Activated CD4-positive, alpha-beta T cell treated with anti-CD3 and anti-CD28 coated beads for 48 hours (primary cell): ENCODE measurements around the gene NOTCH1.

Source experiments
- DNase-seq: peaks from one replicate; pipeline ENCODE4 v3.0.0-alpha.2; 2020

Gene NOTCH1

GRCh38 chr9:136513191-136513590 is 32.7 kb downstream of the NOTCH1 start:
- no peak for DNase-seq

GRCh38 chr9:136512651-136513071 is 33.2 kb downstream of the NOTCH1 start:
- DNase-seq: peak; percentile 52

- DNase-seq: no peak
Measured at GRCh38 chr9:136511670-136512592, 33.9 kb downstream of the NOTCH1 start.

DNA sequence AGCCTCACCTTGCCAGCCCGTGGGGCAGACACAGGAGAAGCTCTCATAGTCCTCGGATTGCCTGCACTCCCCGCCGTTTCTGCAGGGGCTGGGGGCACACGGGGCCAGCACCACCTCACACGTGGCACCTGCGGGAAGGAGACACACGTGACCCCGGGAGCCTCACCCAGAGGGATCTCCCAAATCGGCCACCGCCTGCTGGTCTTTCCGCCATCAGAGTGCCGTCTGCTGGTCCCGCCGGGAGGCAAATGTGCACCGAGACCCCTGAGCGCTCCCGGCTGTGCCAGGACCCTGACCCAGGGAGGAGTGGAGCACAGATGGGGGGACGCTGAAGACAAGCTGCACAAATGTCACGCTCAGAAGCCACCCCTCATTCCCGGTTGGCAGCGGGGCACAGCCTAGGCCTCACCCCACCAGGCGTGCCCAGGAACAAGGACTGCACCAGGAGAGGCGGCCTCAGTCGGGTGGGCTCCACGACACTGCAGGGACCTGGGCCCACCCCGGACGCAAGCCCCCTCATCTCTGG is 34.6 kb downstream of the NOTCH1 start:
- DNase-seq: no peak

DNA sequence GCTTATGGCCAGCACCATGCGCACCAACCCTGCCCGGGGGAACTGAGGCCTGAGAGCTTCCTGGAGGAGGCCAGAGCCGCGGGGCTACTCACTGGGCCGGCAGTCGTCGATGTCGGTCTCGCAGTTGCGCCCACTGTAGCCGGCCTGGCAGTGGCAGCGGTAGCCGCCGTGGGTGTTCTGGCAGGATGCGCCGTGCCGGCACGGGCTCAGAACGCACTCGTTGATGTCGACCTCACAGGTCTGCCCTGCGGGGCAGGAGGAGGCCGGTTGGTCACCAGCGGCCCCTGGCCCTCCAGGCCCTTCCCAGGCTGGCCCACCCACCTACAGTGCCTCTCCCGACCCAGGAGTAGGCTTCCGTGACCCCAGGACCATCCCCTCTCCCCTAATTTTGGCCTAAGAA is 35.3 kb downstream of the NOTCH1 start:
- DNase-seq: no peak

DNA sequence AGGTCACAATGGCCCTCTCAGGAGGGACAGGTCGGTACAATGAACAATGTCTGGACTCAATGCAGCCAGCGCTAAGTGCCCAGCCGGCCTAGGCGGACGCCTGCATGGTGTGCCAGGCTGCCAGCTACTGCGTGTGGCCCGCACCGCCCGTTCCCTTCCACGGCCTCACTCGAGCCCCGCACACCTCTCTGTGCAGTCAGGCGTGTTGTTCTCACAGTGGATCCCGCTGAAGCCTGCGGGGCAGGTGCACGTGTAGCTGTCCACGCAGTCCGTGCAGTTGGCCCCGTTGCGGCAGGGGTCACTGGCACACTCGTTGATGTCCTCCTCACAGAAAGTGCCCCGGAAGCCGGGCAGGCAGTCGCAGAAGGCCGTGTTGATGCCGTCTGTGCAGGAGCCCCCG is 36.3 kb downstream of the NOTCH1 start:
- no peak for DNase-seq

DNA sequence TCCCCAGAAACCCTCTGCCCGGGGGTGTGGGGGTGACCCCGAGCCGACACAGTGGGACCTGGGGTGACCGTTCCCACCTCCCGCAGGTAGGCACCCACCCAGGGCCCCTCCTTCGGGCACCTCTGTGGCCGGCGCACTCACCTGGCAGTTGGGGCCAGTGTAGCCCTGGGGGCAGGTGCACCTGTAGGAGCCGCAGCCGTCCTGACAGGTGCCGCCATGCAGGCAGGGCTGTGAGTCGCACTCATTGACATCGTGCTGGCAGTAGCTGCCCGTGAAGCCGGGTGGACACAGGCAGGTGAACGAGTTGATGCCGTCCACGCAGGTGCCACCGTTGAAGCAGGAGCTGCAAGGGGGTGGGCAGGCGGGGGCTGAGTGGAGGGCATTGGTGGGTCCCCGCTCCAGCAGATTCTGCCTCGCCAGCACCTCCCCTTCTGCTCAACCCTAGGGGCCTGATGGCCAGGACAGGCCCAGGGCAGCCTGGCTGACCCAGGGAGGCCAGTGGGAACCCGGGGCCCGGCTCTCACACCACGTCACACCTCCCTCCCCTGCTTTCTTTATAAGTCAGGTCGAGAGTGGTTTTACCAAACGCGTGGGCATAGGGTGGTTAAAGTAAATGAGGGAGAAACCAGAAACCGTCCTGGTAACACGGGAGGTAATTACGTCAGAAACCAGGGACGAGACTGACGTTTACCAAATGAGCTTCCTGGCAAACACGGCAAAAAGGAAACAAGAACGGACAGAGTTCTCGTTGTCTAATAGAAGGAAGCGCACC is 36.9 kb downstream of the NOTCH1 start:
- DNase-seq: no peak

DNA sequence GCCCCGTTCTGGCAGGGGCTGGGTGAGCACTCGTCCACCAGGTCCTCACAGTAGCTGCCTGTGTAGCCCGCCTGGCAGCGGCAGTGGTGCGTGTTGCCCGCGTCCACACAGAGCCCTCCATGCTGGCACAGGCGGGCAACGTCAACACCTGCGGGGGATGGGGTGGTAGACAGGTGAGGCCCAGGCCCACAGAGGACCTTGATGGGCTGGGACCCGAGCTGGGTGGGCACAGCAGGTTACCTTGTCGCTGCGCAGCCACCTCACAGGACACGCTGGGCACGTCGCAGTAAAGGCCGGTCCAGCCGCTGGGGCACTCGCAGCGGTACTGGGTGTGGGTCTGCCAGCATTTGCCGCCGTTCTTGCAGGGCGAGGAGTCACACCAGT is 37.9 kb downstream of the NOTCH1 start:
- no peak for DNase-seq

- no peak for DNase-seq
Measured at GRCh38 chr9:136507221-136507991, 38.4 kb downstream of the NOTCH1 start.

DNA sequence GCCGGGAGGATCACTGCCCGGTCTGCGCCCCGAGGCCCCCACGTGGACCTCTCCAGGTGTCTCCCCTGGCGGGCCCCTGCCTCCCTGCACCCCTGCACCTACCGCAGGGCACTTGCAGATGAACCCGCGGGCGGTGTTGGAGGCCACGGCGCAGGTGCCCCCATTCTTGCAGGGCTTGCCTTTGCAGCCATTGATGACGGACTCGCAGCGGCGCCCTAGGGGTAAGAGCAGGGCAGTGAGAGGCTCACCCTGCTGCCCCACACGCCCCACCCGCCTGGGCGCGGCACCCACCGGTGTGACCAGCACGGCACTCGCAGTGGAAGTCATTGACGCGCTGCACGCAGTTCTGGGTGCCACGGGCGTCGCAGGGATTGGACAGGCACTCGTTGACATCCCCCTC is 39.4 kb downstream of the NOTCH1 start:
- no peak for DNase-seq

DNA sequence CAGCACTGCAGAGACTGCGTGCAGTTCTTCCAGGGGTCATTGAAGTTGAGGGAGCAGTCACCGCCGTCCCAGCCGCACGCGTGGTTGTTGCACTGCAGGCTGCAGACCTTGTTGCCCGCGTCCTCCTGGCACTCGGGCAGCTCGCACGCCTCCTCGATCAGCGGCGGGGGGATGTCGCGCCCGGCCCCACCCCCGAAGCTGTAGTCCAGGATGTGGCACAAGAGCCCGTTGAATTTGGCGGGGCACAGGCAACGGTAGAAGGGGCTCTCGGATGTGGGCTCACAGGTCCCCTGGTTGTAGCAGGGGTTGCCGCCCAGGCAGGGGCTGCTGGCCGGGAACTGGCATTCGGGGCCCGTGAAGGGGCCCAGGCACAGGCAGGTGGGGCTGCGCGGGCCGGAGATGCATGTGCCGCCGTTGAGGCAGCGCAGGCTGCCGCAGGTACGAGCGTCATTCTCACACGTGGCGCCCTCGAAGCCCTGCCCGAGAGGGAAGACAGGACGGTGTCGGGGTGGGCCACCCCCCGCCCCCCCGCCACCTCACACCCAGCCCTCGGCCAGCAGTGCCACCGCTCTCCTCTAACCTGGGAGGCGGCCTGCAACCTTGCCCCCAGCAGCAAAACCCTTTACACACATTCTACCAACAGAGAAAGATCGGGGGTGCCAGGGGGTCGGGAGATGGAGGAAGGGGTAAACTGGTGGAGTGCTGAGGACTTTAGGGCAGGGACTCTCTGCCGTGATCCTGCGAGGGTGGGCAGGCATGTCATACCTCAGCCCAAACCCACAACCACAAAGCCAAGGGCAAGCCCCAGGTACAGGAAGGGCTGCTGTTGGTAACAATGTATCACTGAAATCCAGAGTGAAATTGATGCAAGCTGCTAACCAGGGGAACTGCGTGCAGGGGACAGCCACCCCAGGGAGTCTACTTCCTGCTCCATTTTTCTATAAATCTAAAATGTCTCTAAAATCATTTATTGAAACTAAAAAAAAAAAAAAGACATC is 40.1 kb downstream of the NOTCH1 start:
- DNase-seq: no peak

- DNase-seq: no peak
Measured at GRCh38 chr9:136504512-136505348, 41.1 kb downstream of the NOTCH1 start.

- DNase-seq: no peak
Measured at GRCh38 chr9:136502940-136503550, 42.8 kb downstream of the NOTCH1 start.

DNA sequence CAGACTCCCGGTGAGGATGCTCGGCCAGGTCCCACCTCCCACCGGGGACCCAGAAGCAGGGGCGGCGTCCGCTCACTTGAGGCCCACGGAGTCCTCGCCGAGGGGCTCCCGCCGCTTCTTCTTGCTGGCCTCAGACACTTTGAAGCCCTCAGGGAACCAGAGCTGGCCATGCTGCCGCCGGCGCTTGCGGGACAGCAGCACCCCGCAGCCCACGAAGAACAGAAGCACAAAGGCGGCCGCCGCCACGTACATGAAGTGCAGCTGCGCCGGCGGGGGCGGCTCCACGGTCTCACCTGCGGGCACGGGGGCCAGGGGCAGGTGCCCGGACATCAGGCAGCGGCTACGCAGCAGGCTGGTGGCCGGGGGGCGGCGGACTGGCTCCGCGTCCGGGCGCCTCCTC is 43.7 kb downstream of the NOTCH1 start:
- no peak for DNase-seq

DNA sequence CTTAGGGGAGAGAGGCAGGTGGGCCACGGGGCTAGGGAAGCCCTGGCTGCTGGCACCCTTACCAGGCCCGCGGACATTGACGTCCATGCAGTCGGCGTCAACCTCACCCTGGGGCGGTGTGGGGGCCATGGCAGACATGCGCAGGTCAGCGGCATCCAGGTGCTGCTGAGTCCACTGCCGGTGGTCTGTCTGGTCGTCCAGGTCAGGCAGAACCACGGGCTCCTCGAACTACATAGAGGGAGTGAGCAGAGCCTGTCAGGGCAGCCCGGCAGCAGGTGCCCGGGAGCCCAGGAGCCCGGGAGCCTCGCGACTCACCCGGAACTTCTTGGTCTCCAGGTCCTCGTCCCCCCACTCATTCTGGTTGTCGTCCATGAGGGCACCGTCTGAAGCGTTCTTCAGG is 44.2 kb downstream of the NOTCH1 start:
- DNase-seq: no peak

DNA sequence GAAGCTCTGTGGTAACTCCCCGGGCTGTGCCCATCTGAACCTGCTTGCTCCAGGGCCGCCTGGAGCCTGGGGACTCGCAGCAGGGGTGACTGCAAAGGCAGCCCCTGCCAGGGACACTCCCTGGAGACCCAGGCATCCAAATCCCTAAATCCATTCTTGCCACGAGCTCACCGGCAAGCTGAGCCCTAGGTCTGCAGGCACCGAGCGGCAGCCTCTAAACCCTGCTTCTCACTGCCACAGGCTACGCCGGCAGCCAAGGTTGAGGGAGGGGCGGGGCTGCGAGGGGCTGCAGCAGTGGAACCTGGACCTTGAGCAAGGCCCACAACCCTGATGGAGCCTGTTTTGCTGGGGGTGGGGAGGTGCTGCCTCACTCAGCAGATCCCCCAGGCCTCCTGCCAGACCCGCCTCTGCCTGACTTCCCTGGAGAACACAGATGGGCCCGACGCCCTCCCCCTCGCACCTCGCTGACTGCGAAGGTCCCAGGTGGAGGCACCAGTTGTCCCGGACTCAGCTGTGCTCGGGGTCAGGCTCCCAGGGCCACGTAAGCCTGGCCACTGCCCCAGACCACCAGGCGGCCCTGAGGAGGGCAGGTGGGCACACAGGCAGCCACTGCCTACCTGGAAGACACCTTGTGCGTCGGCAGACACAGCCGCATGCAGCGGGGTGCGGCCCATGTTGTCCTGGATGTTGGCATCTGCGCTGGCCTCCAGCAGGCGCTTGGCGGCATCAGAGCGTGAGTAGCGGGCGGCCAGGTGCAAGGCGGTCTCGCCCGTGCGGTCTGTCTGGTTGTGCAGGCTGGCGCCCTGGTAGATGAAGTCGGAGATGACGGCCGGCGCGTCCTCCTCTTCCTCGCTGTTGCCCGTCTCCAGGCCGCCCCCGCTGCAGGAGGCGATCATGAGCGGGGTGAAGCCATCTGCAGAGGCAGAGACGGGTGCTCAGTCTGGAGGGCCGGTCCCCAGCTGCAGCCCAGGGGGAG is 45.6 kb downstream of the NOTCH1 start:
- DNase-seq: no peak

- DNase-seq: no peak
Measured at GRCh38 chr9:136499071-136499934, 46.5 kb downstream of the NOTCH1 start.
